DND-41 (cell line): Measurements from ENCODE around the gene TBC1D14.

Experiments used
- ATAC-seq: fragments of 200-7000 bp; cut with Tn5 transposase; 3 replicates; pipeline ENCODE4 v1.9.1; 2021; ENCODE audit warnings: low read depth; ENCODE audit not compliant: insufficient read depth
- DNase-seq: peaks from one replicate; pipeline ENCODE4 v3.0.0-alpha.2; 2020
- H2AFZ ChIP-seq: 2 replicates; pipeline ENCODE4 v1.6.0; 2012; ENCODE audit warnings: low read depth, low read length
- H3K27ac ChIP-seq: 2 replicates; pipeline ENCODE4 v1.5.1; 2012; ENCODE audit warnings: low read length, inconsistent platforms
- H3K27me3 ChIP-seq: fragments of 200-600 bp; sonication (generic); 2 replicates; pipeline ENCODE4 v1.6.0; 2012; ENCODE audit warnings: low read length, mild to moderate bottlenecking, inconsistent platforms; ENCODE audit not compliant: insufficient read depth, poor library complexity
- H3K36me3 ChIP-seq: 2 replicates; pipeline ENCODE4 v1.5.1; 2012; ENCODE audit warnings: low read length, inconsistent platforms; ENCODE audit not compliant: insufficient read depth
- H3K4me1 ChIP-seq: 2 replicates; pipeline ENCODE4 v1.5.1; 2012; ENCODE audit warnings: mild to moderate bottlenecking, low read length; ENCODE audit not compliant: insufficient read depth
- H3K4me2 ChIP-seq: 2 replicates; pipeline ENCODE4 v1.6.0; 2012; ENCODE audit warnings: mild to moderate bottlenecking, moderate library complexity, low read length, inconsistent platforms; ENCODE audit not compliant: insufficient read depth
- H3K4me3 ChIP-seq, 2 experiments: fragments of 200-600 bp in 1 of 2; shearing (Covaris generic) in 1 of 2; 2 replicates each; pipeline ENCODE4 v1.5.1; 2012 to 2016; ENCODE audit warnings: inconsistent platforms in 2 of 2, low read length in 2 of 2, mild to moderate bottlenecking in 2 of 2, low read depth in 1 of 2, moderate library complexity in 1 of 2
- H3K79me2 ChIP-seq: 2 replicates; pipeline ENCODE4 v1.6.0; 2012; ENCODE audit warnings: low read length, inconsistent platforms; ENCODE audit not compliant: insufficient read depth
- H3K9ac ChIP-seq: 2 replicates; pipeline ENCODE4 v1.6.0; 2012; ENCODE audit warnings: low read depth, mild to moderate bottlenecking, inconsistent platforms, low read length, moderate library complexity
- H3K9me3 ChIP-seq: 2 replicates; pipeline ENCODE4 v1.5.1; 2012; ENCODE audit warnings: low read length, moderate library complexity, mild to moderate bottlenecking, inconsistent platforms; ENCODE audit not compliant: insufficient read depth, severe bottlenecking
- H4K20me1 ChIP-seq: 2 replicates; pipeline ENCODE4 v1.6.0; 2012; ENCODE audit warnings: low read length; ENCODE audit not compliant: insufficient read depth
- EZH2 ChIP-seq: IDR thresholded peaks from 3 replicates; pipeline ENCODE4 v1.6.1; 2012; ENCODE audit warnings: borderline replicate concordance, low read depth, mild to moderate bottlenecking, moderate library complexity, low read length, inconsistent platforms; ENCODE audit not compliant: severe bottlenecking
- TF ChIP-seq, protein P1 (sequence below): IDR thresholded peaks from 2 replicates; pipeline ENCODE4 v1.5.1; 2012; ENCODE audit warnings: borderline replicate concordance, low read length, moderate library complexity, mild to moderate bottlenecking; ENCODE audit not compliant: poor library complexity, severe bottlenecking; ENCODE audit errors: extremely low read depth

TBC1D14 gene

DNA sequence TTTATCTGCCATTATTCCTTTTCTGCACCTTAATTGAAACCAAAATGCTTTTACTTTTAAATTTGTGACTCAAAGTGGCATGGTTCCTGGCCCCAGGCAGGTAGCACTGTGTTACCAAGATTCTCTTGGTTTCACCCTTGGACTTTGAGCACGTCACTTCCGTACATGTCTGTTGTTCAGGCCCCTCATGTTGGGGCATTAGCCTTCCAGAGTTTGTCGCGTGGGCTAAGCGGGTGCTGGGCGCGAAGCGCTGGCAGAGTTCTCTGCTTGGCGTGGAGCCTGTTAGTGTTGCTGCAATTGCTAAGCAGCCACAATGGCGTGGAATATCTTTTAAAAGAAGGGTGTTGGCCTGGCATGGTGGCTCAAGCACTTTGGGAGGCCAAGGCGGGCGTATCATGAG lies 119.6 kb downstream of the TBC1D14 start:
- Histone ChIP-seq H3K9me3 (no peaks in the 10 kb centered on the region), H3K4me3 (no peak overlapping the region), H2AFZ (no peak overlapping the region), H3K4me1 (no peaks in the 10 kb centered on the region), H3K27me3 (no peaks in the 10 kb centered on the region), H3K36me3 (peaks cover 69% of the 10 kb centered on the region), H3K9ac (no peak overlapping the region), H3K27ac (no peak overlapping the region), H3K79me2 (no peaks in the 10 kb centered on the region), H4K20me1 (peaks cover 34% of the 10 kb centered on the region), H3K4me2 (no peak overlapping the region)
- ATAC-seq (no peak), DNase-seq (no peak)
- no peak for TF ChIP-seq EZH2
- TF ChIP-seq, protein P1, sequence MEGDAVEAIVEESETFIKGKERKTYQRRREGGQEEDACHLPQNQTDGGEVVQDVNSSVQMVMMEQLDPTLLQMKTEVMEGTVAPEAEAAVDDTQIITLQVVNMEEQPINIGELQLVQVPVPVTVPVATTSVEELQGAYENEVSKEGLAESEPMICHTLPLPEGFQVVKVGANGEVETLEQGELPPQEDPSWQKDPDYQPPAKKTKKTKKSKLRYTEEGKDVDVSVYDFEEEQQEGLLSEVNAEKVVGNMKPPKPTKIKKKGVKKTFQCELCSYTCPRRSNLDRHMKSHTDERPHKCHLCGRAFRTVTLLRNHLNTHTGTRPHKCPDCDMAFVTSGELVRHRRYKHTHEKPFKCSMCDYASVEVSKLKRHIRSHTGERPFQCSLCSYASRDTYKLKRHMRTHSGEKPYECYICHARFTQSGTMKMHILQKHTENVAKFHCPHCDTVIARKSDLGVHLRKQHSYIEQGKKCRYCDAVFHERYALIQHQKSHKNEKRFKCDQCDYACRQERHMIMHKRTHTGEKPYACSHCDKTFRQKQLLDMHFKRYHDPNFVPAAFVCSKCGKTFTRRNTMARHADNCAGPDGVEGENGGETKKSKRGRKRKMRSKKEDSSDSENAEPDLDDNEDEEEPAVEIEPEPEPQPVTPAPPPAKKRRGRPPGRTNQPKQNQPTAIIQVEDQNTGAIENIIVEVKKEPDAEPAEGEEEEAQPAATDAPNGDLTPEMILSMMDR: no peak

DNA sequence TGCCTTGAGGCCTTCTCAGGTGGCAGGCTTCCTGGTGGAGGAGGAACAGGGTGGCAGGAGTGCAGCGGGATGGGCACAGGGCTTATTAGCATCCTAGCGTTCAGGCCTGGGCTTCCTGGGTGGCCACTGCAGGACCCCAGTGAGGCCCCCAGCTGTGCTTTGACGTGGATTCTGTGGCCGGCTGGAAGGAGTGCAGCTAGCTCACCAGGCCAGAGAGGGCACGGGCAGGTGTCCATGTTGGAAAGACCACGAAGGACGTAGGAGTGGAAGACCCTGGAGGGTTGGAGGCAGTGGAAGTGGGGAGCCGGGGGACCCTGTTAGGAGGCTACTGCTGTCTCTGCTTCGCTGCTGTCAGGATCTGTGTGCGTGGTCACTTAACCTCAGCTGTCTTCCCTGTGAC lies 120.3 kb downstream of the TBC1D14 start:
- Histone ChIP-seq H3K4me1 (no peaks in the 10 kb centered on the region), H3K9ac (no peak overlapping the region), H3K36me3 (peaks cover 61% of the 10 kb centered on the region), H2AFZ (no peak overlapping the region), H3K4me2 (no peak overlapping the region), H3K27me3 (no peaks in the 10 kb centered on the region), H4K20me1 (peaks cover 29% of the 10 kb centered on the region), H3K4me3 (no peak overlapping the region), H3K9me3 (no peaks in the 10 kb centered on the region), H3K27ac (no peak overlapping the region), H3K79me2 (no peaks in the 10 kb centered on the region)
- no peak for ATAC-seq
- DNase-seq: no peak
- no peak for TF ChIP-seq EZH2
- TF ChIP-seq, protein P1: no peak

GRCh38 chr4:7030856-7031255 lies 121.2 kb downstream of the TBC1D14 start:
- no peak overlapping the region for H3K9ac ChIP-seq
- no peak overlapping the region for H2AFZ ChIP-seq
- H3K27ac ChIP-seq: no peak overlapping the region
- H3K4me3 ChIP-seq: no peak overlapping the region
- H3K4me2 ChIP-seq: no peak overlapping the region
- no peaks in the 10 kb centered on the region for H3K79me2 ChIP-seq
- ATAC-seq (no peak), DNase-seq (no peak)
- peaks cover 27% of the 10 kb centered on the region for H4K20me1 ChIP-seq
- no peaks in the 10 kb centered on the region for H3K27me3 ChIP-seq
- no peaks in the 10 kb centered on the region for H3K9me3 ChIP-seq
- peaks cover 52% of the 10 kb centered on the region for H3K36me3 ChIP-seq
- no peak for TF ChIP-seq EZH2
- TF ChIP-seq, protein P1: no peak
- H3K4me1 ChIP-seq: no peaks in the 10 kb centered on the region
